IMR-90 (cell line): ENCODE results near the gene COQ4. TPM values are rescaled to one million over a fixed set of nuclear protein-coding genes. Genes with fewer than 3 reads are reported as not detected.
A peak's percentile ranks its signal among the peaks of the same experiment; 100 is the strongest.

Experiments used
- ATAC-seq: fragments of 200-7000 bp; cut with Tn5 transposase; 2 replicates; pipeline ENCODE4 v1.9.1; 2020; ENCODE audit warnings: low read depth, mild to moderate bottlenecking, moderate library complexity
- BruUV-seq: library from RNA; stranded (reverse); fragments of 400-500 nt; replicated peaks from 2 replicates; lab custom pipeline; 2021; lab: Mats Ljungman, UMichigan
- CTCF ChIA-PET: fragments of 300-600 bp; formaldehyde crosslinking; extraction: SDS; loops from one replicate; lab custom pipeline; 2021; ENCODE audit warnings: antibody characterized with exemption; lab: Yijun Ruan, JAX
- POLR2A ChIA-PET: fragments of 300-600 bp; sonication (Branson Sonifier 250); formaldehyde crosslinking; loops from one replicate; lab custom pipeline; 2022; ENCODE audit warnings: antibody characterized with exemption; ENCODE audit not compliant: unreplicated experiment; lab: Charles Lee
- DNase-seq: peaks from one replicate; pipeline ENCODE4 v3.0.0; 2013
- H2AFZ ChIP-seq: replicated peaks from 2 replicates; pipeline ENCODE3; 2013; ENCODE audit warnings: low read length, mild to moderate bottlenecking; ENCODE audit not compliant: poor library complexity
- H2AK5ac ChIP-seq: 2 replicates; pipeline ENCODE4 v1.6.1; 2013; ENCODE audit warnings: low read depth, low read length, inconsistent platforms
- H2AK9ac ChIP-seq: replicated peaks from 2 replicates; pipeline ENCODE3; 2013; ENCODE audit warnings: mild to moderate bottlenecking, low read depth, low read length, moderate library complexity; ENCODE audit not compliant: poor library complexity
- H2BK120ac ChIP-seq: 2 replicates; pipeline ENCODE4 v1.6.1; 2013; ENCODE audit warnings: low read depth, low read length, inconsistent platforms
- H2BK15ac ChIP-seq: 3 replicates; pipeline ENCODE4 v1.6.1; 2013; ENCODE audit warnings: low read depth, low read length, inconsistent platforms
- H2BK20ac ChIP-seq: 2 replicates; pipeline ENCODE4 v1.6.1; 2013; ENCODE audit warnings: low read depth, mild to moderate bottlenecking, inconsistent platforms, low read length, moderate library complexity
- H2BK5ac ChIP-seq: 2 replicates; pipeline ENCODE4 v1.6.1; 2013; ENCODE audit warnings: mild to moderate bottlenecking, low read depth, low read length, inconsistent platforms; ENCODE audit not compliant: poor library complexity, severe bottlenecking
- H3K14ac ChIP-seq: replicated peaks from 2 replicates; pipeline ENCODE4 v1.6.1; 2013; ENCODE audit warnings: low read depth, low read length, inconsistent platforms
- H3K18ac ChIP-seq: 2 replicates; pipeline ENCODE4 v1.6.1; 2013; ENCODE audit warnings: low read depth, low read length, control low read depth
- H3K23ac ChIP-seq: 2 replicates; pipeline ENCODE4 v1.6.1; 2013; ENCODE audit warnings: low read depth, low read length, inconsistent platforms
- H3K27ac ChIP-seq: 2 replicates; pipeline ENCODE4 v1.5.1; 2013; ENCODE audit warnings: mild to moderate bottlenecking, control low read depth, low read length; ENCODE audit not compliant: insufficient read depth
- H3K27me3 ChIP-seq: 2 replicates; pipeline ENCODE4 v1.6.1; 2013; ENCODE audit warnings: low read length; ENCODE audit not compliant: control insufficient read depth, insufficient read depth
- H3K36me3 ChIP-seq: 2 replicates; pipeline ENCODE4 v1.6.1; 2013; ENCODE audit warnings: low read length, mixed read lengths; ENCODE audit not compliant: control insufficient read depth, insufficient read depth
- H3K4ac ChIP-seq: 2 replicates; pipeline ENCODE4 v1.6.1; 2013; ENCODE audit warnings: low read depth, low read length, inconsistent platforms
- H3K4me1 ChIP-seq: 2 replicates; pipeline ENCODE4 v1.6.1; 2013; ENCODE audit warnings: low read length, mixed read lengths; ENCODE audit not compliant: control insufficient read depth, insufficient read depth
- H3K4me2 ChIP-seq: 2 replicates; pipeline ENCODE4 v1.6.1; 2013; ENCODE audit warnings: low read depth, mild to moderate bottlenecking, control low read depth, low read length, moderate library complexity
- H3K4me3 ChIP-seq: 2 replicates; pipeline ENCODE4 v1.5.1; 2013; ENCODE audit warnings: low read depth, mild to moderate bottlenecking, control low read depth, low read length, moderate library complexity; ENCODE audit not compliant: insufficient read depth
- H3K56ac ChIP-seq: 2 replicates; pipeline ENCODE4 v1.6.1; 2013; ENCODE audit warnings: low read length, inconsistent platforms; ENCODE audit not compliant: insufficient read depth; ENCODE audit errors: extremely low read depth
- H3K79me1 ChIP-seq, 2 experiments: 2 replicates each; pipeline ENCODE4 v1.6.1; 2013; ENCODE audit warnings: low read length in 2 of 2, inconsistent platforms in 1 of 2, low read depth in 1 of 2
- H3K9ac ChIP-seq: 2 replicates; pipeline ENCODE4 v1.6.1; 2013; ENCODE audit warnings: low read depth, low read length, control low read depth
- H3K9me1 ChIP-seq: 2 replicates; pipeline ENCODE4 v1.6.1; 2013; ENCODE audit warnings: low read length, inconsistent platforms; ENCODE audit not compliant: insufficient read depth
- H3K9me3 ChIP-seq: 2 replicates; pipeline ENCODE4 v1.6.1; 2013; ENCODE audit warnings: low read length; ENCODE audit not compliant: control insufficient read depth, insufficient read depth
- H4K20me1 ChIP-seq: 2 replicates; pipeline ENCODE4 v1.6.1; 2013; ENCODE audit warnings: low read length, inconsistent platforms; ENCODE audit not compliant: insufficient read depth
- H4K5ac ChIP-seq: 2 replicates; pipeline ENCODE4 v1.6.1; 2013; ENCODE audit warnings: mild to moderate bottlenecking, low read depth, low read length, control low read depth
- H4K8ac ChIP-seq, 2 experiments: 2 replicates each; pipeline ENCODE4 v1.6.1; 2013; ENCODE audit warnings: low read depth in 2 of 2, low read length in 2 of 2, control low read depth in 1 of 2, inconsistent platforms in 1 of 2
- H4K91ac ChIP-seq: 2 replicates; pipeline ENCODE4 v1.6.1; 2013; ENCODE audit warnings: low read depth, low read length, inconsistent platforms; ENCODE audit not compliant: insufficient read depth
- BHLHE40 ChIP-seq: fragments of 150-350 bp; IDR thresholded peaks from 2 replicates; pipeline ENCODE4 v1.6.1; 2016; ENCODE audit warnings: mild to moderate bottlenecking, low read depth, low read length
- CEBPB ChIP-seq: IDR thresholded peaks from 2 replicates; pipeline ENCODE4 v1.6.1; 2012; ENCODE audit warnings: low read depth, low read length, improper control_type of control experiment
- CHD1 ChIP-seq: IDR thresholded peaks from 2 replicates; pipeline ENCODE4 v1.6.1; 2012; ENCODE audit warnings: low read depth, low read length, improper control_type of control experiment
- CTCF ChIP-seq: conservative IDR thresholded peaks from 2 replicates; pipeline ENCODE4 v1.5.1; 2012; ENCODE audit warnings: mild to moderate bottlenecking, low read depth, low read length, improper control_type of control experiment
- ELK1 ChIP-seq: fragments of 150-350 bp; IDR thresholded peaks from 2 replicates; pipeline ENCODE4 v1.6.1; 2016; ENCODE audit warnings: low read depth, mild to moderate bottlenecking, low read length, moderate library complexity, borderline replicate concordance
- FOS ChIP-seq: fragments of 150-350 bp; IDR thresholded peaks from 2 replicates; pipeline ENCODE4 v1.6.1; 2016; ENCODE audit warnings: low read depth, low read length
- MAFK ChIP-seq: IDR thresholded peaks from 2 replicates; pipeline ENCODE4 v1.6.1; 2012; ENCODE audit warnings: low read depth, low read length, improper control_type of control experiment
- MAZ ChIP-seq: IDR thresholded peaks from 2 replicates; pipeline ENCODE4 v1.6.1; 2012; ENCODE audit warnings: low read depth, mild to moderate bottlenecking, low read length, improper control_type of control experiment, moderate library complexity, borderline replicate concordance
- MXI1 ChIP-seq: IDR thresholded peaks from 2 replicates; pipeline ENCODE4 v1.6.1; 2012; ENCODE audit warnings: low read depth, mild to moderate bottlenecking, low read length, moderate library complexity, borderline replicate concordance
- NFE2L2 ChIP-seq: fragments of 150-350 bp; IDR thresholded peaks from 2 replicates; pipeline ENCODE4 v1.6.1; 2016; ENCODE audit warnings: low read depth, mild to moderate bottlenecking, low read length
- POLR2A ChIP-seq: IDR thresholded peaks from 2 replicates; pipeline ENCODE4 v1.6.1; 2012; ENCODE audit warnings: mild to moderate bottlenecking, low read depth, low read length
- RAD21 ChIP-seq: IDR thresholded peaks from 2 replicates; pipeline ENCODE4 v1.6.1; 2012; ENCODE audit warnings: low read length, improper control_type of control experiment
- RCOR1 ChIP-seq: IDR thresholded peaks from 2 replicates; pipeline ENCODE4 v1.6.1; 2012; ENCODE audit warnings: mild to moderate bottlenecking, low read length, improper control_type of control experiment; ENCODE audit not compliant: insufficient replicate concordance
- RFX5 ChIP-seq: IDR thresholded peaks from 2 replicates; pipeline ENCODE4 v1.8.0; 2012; ENCODE audit warnings: low read depth, mild to moderate bottlenecking, low read length, moderate library complexity
- SMC3 ChIP-seq: fragments of 150-350 bp; IDR thresholded peaks from 2 replicates; pipeline ENCODE4 v1.6.1; 2016; ENCODE audit warnings: low read depth, mild to moderate bottlenecking, antibody characterized with exemption, low read length, moderate library complexity
- WGBS, 2 experiments: methylation state at CpG; one replicate each; pipeline versions ENCODE4 v1.1.5 to v1.1.7; 2013; ENCODE audit warnings: missing lambda C conversion rate in 2 of 2; ENCODE audit not compliant: insufficient read length in 1 of 2; ENCODE audit errors: extremely low coverage in 2 of 2; 5-methylcytosine and 5-hydroxymethylcytosine counted together
- dilution Hi-C: fragments of 300-500 bp; cut with HindIII; formaldehyde crosslinking; loops from one replicate; pipeline ENCODE4 v1.14.3; 2018; ENCODE audit warnings: low sequenced_read_pairs; ENCODE audit not compliant: unreplicated experiment
- in situ Hi-C: fragments of 300-500 bp; cut with MboI; formaldehyde crosslinking; loops from 3 replicates; pipeline ENCODE4 v1.14.3; 2019; ENCODE audit warnings: low sequenced_read_pairs, inconsistent platforms, mixed read lengths
- intact Hi-C: fragments of 100-400 bp; cut with micrococcal nuclease; formaldehyde crosslinking; loops from 2 replicates; pipeline ENCODE4 v1.10.0; 2022
- polyA plus RNA-seq, 3 experiments: library from polyadenylated mRNA; depleted of rRNA; stranded (reverse); fragments of >200 nt; gene quantifications; 2 replicates each; pipeline ENCODE4 v1.2.3, GENCODE V29; 2012; ENCODE audit warnings: low replicate concordance in 1 of 3
- total RNA-seq: library from RNA; depleted of rRNA; stranded (reverse); fragments of >200 nt; gene quantifications from 2 replicates; pipeline ENCODE4 v1.2.3, GENCODE V29; 2012
- TF ChIP-seq, protein P1 (sequence below): fragments of 150-350 bp; IDR thresholded peaks from 2 replicates; pipeline ENCODE4 v1.6.1; 2017; ENCODE audit warnings: mild to moderate bottlenecking, antibody characterized with exemption, low read length, low read depth

The COQ4 gene
- total and polyA plus RNA-seq, 2 of the 4 experiments (the other 2 are of a cell fraction) = 20.1 to 41.4 TPM

DNA sequence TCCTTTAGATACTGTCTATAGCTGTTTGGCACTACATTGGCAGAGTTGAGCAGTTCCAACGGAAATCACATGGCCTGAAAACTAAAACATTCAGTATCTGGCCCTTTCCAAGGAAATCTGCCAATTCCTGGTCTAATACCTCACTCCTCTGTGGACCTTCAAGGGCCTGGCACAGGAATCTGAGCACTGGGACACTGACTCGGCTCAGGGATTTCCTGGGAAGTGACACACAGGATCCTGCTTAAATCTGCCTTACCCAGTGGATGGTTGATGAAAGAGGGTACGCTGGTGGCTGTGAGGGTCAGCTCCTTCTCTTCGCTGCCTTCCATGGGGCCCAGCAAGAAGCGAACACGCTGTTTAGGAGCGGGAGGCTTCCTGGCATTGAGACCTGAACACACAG, 1.3 kb upstream of the COQ4 start:
- no peak for DNase-seq
- no peak overlapping the region for H4K91ac ChIP-seq
- no peak overlapping the region; the same call in 1 of the 2 replicates for H3K23ac ChIP-seq
- H3K4me2 ChIP-seq = peak overlapping the region; percentile 95; the same call in 1 of the 2 replicates
- no peak overlapping the region for H3K56ac ChIP-seq
- no peak overlapping the region for H2AK5ac ChIP-seq
- POLR2A ChIA-PET = no interaction called here
- intact Hi-C loops (no loop called here), in situ Hi-C loops (no loop called here), dilution Hi-C loops (no loop called here)
- H3K79me1 ChIP-seq = peaks cover 38 to 51% of the 10 kb centered on the region in 2 experiments
- TF ChIP-seq ELK1 (no peak), RAD21 (no peak), MXI1 (no peak), MAZ (no peak), BHLHE40 (no peak), RCOR1 (no peak), POLR2A (no peak), NFE2L2 (no peak), SMC3 (no peak), CEBPB (no peak), CTCF (no peak), RFX5 (no peak), CHD1 (no peak), FOS (no peak), MAFK (no peak)
- TF ChIP-seq, protein P1, sequence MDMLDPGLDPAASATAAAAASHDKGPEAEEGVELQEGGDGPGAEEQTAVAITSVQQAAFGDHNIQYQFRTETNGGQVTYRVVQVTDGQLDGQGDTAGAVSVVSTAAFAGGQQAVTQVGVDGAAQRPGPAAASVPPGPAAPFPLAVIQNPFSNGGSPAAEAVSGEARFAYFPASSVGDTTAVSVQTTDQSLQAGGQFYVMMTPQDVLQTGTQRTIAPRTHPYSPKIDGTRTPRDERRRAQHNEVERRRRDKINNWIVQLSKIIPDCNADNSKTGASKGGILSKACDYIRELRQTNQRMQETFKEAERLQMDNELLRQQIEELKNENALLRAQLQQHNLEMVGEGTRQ = no peak
- 0 out of 2 replicates have a peak, but pooled peaks cover 4% of the 10 kb centered on the region for H4K20me1 ChIP-seq
- no peak overlapping the region for H2BK120ac ChIP-seq
- H3K9me1 ChIP-seq = peaks cover 2% of the 10 kb centered on the region; the same call in 1 of the 2 replicates
- no peak overlapping the region for H3K27ac ChIP-seq
- H2BK20ac ChIP-seq = no peak overlapping the region
- no peak overlapping the region for H2BK15ac ChIP-seq
- no peak overlapping the region for H3K14ac ChIP-seq
- no peak overlapping the region for H3K4me3 ChIP-seq
- peak overlapping the region; percentile 89 for H2AK9ac ChIP-seq
- peak overlapping the region; percentile 80; the same call in 1 of the 2 replicates for H3K4ac ChIP-seq
- CTCF ChIA-PET = no interaction called here
- WGBS, 2 experiments = no CpG with 5 or more reads among the region's 7 CpGs
- no peak overlapping the region for H2BK5ac ChIP-seq
- peak overlapping the region; percentile 99 to 100; a peak in 3 of 4 replicates for H4K8ac ChIP-seq
- H2AFZ ChIP-seq = no peak overlapping the region
- no peak overlapping the region; the same call in 1 of the 2 replicates for H4K5ac ChIP-seq
- no peak for ATAC-seq
- no TSS peak for BruUV-seq
- H3K9me3 ChIP-seq = no peaks in the 10 kb centered on the region
- H3K18ac ChIP-seq = no peak overlapping the region
- no peaks in the 10 kb centered on the region for H3K27me3 ChIP-seq
- H3K36me3 ChIP-seq = peaks cover 21% of the 10 kb centered on the region
- H3K9ac ChIP-seq = peak overlapping the region; percentile 89; the same call in 1 of the 2 replicates
- H3K4me1 ChIP-seq = peaks cover 5% of the 10 kb centered on the region
